ENCODE measurements around the gene LRRC26.

The LRRC26 gene

DNA sequence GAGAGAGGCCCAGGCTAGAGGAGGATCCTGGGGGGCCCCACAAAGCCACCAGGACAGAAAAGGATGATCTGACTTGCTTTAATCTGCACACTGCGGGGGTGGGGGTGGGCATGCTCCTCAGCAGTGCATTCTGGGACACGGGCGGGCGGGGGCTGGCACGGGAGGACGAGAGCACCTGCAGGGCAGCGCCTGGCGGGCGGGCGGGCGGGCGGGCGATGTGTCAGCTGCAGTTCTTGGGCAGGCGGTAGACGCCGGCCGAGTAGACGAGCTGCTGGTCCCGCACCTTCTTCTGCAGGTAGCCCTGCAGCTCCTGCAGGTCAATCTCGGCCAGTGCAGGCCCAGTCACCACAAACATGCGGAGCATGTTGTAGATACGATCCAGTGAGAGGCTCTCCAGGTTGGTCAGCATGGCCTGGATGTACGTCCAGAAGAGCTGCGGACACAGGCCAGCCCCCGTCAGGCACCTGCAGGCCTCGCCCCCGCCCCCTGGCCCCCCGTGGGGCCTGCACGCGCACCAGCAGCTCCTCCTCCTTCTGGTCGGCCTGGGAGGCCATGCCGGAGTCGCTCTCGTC lies 5.0 kb upstream of the LRRC26 start:
- TF ChIP-seq, protein P1, sequence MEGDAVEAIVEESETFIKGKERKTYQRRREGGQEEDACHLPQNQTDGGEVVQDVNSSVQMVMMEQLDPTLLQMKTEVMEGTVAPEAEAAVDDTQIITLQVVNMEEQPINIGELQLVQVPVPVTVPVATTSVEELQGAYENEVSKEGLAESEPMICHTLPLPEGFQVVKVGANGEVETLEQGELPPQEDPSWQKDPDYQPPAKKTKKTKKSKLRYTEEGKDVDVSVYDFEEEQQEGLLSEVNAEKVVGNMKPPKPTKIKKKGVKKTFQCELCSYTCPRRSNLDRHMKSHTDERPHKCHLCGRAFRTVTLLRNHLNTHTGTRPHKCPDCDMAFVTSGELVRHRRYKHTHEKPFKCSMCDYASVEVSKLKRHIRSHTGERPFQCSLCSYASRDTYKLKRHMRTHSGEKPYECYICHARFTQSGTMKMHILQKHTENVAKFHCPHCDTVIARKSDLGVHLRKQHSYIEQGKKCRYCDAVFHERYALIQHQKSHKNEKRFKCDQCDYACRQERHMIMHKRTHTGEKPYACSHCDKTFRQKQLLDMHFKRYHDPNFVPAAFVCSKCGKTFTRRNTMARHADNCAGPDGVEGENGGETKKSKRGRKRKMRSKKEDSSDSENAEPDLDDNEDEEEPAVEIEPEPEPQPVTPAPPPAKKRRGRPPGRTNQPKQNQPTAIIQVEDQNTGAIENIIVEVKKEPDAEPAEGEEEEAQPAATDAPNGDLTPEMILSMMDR (conservative IDR thresholded peaks at IDR 0.05; ENCODE audit: low read length): no peak

DNA sequence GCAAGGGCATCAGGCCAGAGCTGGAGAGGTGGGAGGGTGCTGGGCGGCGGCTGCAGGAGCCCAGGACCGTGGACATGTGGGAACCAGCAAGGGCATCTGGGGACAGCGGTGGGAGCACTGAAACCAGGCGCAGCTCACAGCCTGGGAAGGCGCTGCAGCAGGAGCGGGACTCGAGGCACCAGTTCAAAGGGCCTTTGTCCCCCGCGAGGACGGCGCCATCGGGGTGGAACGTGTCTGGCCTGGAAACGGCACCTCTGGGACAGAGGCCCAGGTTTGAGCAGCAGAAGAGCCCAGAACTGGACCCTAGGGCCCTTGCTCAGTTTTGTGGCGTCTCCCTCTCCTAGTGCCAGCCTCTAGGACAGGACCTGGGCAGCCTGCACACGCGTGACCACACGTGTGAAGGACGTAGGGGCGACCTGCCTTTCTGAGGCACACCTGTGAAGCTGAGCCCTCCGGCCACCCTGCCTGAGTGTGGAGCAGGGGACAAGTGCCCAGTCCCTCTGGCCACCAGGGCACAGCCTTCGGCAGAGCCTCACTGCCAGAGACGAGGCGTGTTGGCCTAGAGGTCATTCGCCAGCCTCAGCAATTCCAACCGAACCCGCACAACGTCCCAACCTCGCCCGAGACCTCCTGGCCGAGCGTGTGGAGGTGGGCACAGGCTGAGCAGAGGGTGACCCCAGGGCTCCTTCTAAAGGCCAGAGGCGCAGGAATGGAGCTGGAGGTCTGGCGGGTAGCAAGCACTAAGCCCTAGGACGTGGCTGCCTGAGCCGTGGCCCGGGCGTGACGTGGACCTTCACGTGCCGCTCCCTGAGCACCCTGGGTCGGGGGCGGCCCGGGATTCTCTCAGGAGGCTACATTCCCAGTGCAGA lies 4.2 kb upstream of the LRRC26 start:
- TF ChIP-seq, protein P1 (conservative IDR thresholded peaks at IDR 0.05; ENCODE audit: low read length): no peak
- no peak overlapping the region for H3K4me3 ChIP-seq (ENCODE audit: low read length)
- DNase-seq (ENCODE audit: low read depth): no peak

More for the DNA sequence above, 5.0 kb upstream of the LRRC26 start:
- no peak overlapping the region for H3K4me3 ChIP-seq (ENCODE audit: low read length)
- DNase-seq (ENCODE audit: low read depth): no peak

DNA sequence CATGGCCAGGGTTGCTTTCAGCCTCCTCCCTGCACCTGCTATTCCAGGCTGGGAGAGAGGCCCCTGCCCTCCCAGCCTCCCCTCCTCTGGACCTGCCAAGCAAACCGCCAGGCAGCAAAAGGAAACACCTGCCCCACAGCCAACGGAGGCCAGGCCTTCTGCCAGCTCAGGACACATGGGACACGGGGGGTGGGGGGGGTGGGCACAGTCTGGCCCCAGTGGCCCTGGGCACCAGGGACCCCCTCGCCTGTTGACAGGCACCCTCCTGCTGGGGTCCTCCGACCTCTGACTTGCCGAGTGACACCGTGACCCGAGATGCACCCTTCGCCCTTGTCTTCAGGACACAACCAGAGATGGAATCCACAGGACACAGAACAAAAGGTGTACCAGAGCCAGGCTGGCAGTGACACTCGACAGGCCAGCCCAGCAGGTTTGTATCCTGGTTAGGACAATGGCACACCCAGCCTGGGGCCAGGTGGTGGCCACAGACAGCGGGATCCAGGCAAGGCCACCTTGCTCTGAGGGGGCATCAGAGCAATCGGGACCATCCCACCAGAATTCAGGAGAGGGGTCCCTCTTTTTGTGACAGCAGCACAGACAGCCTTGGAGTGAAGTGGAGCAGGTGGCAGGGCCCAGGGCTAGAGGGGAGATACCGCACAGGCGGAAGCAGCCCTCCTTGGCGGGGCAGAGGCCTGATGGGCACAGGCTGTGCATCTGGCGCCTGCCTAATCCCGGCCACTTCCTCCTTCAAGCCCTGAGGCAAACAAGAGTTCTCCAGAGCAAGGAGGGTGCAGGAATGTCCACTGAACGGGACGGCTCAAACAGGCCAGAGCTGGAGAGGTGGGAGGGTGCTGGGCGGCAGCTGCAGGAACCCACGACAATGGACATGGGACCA lies 3.3 kb upstream of the LRRC26 start:
- TF ChIP-seq, protein P1 (conservative IDR thresholded peaks at IDR 0.05; ENCODE audit: low read length): no peak
- no peak overlapping the region for H3K4me3 ChIP-seq (ENCODE audit: low read length)
- DNase-seq (ENCODE audit: low read depth): no peak

DNA sequence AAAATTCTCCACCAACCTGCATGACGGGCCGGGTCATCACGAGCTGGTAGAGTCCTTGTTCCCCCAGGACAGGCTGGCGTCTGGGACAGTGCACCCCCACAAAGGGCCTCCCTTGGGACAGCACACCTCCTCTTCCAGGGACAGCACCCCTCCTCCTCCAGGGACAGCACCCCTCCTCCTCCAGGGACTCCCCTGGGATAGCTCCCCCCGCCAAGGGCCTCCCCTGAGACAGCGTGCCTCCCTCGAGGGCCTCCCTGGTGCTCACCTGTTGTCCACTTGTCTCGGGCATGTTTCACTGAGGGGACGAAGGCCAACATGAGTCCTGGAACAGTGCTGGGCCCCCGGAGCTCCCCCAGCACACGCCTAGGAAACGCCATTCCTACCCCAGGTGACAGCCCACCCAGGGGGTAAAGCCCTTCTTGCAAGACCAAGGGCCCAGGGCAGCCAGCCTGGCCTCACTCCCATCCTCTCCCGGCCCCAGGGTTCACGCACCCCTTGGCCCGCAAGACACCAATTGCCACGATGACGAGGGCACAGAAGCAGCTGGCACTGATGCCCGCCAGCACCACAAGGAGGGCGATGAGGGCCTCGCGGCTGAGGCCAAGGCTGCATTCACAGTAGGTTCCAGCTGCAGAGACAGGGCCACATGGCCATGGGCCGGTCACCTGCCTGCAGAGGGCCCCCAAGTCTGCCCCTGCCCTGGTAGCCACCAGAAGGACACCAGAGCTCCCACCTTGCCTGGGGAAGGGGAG lies 1.5 kb upstream of the LRRC26 start:
- H3K4me3 ChIP-seq (ENCODE audit: low read length): no peak overlapping the region
- TF ChIP-seq, protein P1 (conservative IDR thresholded peaks at IDR 0.05; ENCODE audit: low read length): no peak
- no peak for DNase-seq (ENCODE audit: low read depth)

DNA sequence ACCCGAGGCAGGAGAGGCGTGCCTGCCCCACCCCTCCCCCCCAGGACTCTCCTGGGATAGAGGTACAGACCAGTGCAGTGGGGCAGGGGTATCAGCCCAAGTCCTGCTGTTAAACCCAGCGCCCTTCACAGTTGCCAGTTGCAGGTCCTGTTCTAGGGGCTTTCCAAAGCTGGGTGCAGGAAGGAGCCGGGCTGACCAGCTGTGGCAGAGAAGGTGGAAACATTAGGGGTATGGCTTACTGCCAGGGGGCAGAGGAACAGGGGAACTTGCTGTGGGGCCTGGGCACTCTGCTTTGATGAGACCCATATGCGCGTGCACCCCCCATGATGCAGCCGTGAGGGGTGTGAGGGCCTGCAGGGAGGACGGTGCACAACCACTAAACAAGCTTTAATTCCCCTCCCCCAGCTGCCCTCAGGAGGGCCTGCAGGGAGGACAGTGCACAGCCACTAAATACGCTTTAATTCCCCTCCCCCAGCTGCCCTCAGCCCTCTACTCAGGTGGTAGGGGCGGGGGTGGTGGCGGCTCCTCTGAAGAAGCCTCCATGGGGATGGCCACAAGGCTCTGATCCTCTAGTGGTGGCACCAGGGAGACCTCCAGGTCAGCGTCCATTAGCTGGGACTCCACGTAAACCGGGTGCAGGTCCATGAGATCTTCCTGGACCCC lies 766 bp upstream of the LRRC26 start:
- TF ChIP-seq, protein P1 (conservative IDR thresholded peaks at IDR 0.05; ENCODE audit: low read length): no peak
- no peak overlapping the region for H3K4me3 ChIP-seq (ENCODE audit: low read length)
- no peak for DNase-seq (ENCODE audit: low read depth)

Measured in AG10803 (cell line).